ENCODE measurements around the gene C16orf78.

The C16orf78 gene

DNA sequence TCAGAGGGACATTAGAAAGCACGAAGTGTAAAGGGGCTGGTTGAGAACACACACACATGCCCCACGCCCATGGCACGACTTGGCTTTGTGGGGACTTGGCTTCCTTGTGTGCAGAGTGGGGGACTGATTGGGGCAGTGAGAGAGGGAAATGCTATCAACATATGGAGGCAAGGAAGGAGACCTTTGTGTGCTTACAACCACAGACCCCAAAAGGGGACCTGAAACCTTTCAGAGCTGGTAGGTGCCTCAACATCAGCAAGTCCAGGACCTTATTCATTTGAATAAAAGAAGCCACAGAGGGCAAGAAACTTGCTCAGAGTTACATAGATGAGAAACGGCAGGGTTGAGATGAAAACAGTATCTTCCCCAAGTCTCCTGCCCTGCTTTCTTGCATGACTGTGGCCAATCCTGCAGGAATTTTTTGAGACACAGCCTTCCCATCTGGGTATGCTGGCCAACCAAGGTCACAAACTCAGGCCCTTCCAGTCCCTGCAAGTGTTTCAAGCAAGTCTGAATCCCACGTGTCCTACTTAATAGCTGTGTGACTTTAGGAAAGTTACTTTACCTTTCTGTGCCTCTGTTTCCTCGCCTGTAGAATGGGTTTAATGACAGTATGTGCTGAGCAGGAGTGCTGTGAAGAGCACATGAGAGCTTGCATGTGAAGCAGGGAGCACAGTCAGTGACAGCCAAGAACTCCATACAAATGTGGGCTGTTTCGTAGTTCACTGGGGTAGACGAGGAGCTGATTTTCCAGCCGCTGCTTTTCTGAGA, 26.2 kb downstream of the C16orf78 start:
- DNase-seq (ENCODE audit: low read depth) = no peak
- no peak overlapping the region for H3K4me3 ChIP-seq (ENCODE audit: low read depth, low read length)
- TF ChIP-seq MYC (IDR thresholded peaks at IDR 0.05; ENCODE audit: low read depth, low read length) (no peak), POLR2A (IDR thresholded peaks at IDR 0.05; ENCODE audit: extremely low read depth, insufficient read length) (no peak)
- TF ChIP-seq, protein P1, sequence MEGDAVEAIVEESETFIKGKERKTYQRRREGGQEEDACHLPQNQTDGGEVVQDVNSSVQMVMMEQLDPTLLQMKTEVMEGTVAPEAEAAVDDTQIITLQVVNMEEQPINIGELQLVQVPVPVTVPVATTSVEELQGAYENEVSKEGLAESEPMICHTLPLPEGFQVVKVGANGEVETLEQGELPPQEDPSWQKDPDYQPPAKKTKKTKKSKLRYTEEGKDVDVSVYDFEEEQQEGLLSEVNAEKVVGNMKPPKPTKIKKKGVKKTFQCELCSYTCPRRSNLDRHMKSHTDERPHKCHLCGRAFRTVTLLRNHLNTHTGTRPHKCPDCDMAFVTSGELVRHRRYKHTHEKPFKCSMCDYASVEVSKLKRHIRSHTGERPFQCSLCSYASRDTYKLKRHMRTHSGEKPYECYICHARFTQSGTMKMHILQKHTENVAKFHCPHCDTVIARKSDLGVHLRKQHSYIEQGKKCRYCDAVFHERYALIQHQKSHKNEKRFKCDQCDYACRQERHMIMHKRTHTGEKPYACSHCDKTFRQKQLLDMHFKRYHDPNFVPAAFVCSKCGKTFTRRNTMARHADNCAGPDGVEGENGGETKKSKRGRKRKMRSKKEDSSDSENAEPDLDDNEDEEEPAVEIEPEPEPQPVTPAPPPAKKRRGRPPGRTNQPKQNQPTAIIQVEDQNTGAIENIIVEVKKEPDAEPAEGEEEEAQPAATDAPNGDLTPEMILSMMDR (IDR thresholded peaks at IDR 0.05; ENCODE audit: low read depth, low read length) = no peak
- TF ChIP-seq, protein P2, sequence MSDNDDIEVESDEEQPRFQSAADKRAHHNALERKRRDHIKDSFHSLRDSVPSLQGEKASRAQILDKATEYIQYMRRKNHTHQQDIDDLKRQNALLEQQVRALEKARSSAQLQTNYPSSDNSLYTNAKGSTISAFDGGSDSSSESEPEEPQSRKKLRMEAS (IDR thresholded peaks at IDR 0.05; ENCODE audit: low read depth, low read length) = no peak

DNA sequence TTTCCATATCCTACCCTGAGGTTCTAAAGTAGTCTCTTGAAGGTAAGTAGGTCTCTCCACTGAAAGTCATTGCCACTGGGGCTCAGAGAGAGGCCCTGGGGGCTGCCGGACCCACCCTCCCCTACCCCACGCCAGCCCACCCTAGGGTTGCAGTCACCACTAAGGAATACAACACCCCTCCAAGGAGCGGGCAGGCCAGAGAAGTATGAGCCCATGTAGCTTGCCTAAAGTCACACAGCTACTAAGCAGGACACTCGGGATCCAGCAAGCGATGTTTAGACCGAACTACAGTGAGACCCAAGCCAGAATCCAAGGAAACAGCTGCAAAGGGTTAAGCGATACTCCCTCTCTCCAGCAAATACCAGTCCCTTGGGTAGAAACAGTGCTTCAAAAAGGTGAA, 27.0 kb downstream of the C16orf78 start:
- H3K4me3 ChIP-seq (ENCODE audit: low read depth, low read length) = no peak overlapping the region
- TF ChIP-seq POLR2A (IDR thresholded peaks at IDR 0.05; ENCODE audit: extremely low read depth, insufficient read length) = no peak
- TF ChIP-seq, protein P1 (IDR thresholded peaks at IDR 0.05; ENCODE audit: low read depth, low read length) = no peak
- TF ChIP-seq MYC (IDR thresholded peaks at IDR 0.05; ENCODE audit: low read depth, low read length) = no peak
- TF ChIP-seq, protein P2 (IDR thresholded peaks at IDR 0.05; ENCODE audit: low read depth, low read length) = no peak
- no peak for DNase-seq (ENCODE audit: low read depth)

DNA sequence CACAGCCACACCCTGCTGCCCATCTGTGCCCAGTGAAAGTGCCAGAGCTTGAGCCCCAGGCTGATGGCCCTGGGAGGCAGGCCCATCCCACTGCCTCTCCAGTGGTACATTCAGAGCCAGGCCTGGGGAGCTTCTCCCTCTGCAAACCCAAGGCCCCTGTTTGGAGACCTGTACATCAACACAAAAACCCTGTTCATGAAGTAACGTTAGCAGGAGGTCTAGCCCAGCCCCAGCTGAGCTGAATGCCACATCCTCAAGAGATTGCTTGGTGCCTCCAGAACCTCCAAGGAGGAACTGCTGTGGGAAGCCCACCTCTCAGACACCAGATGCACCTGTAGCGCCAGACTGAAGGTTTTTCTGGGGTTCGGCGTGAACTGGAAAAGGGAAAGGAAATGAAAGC, 31.5 kb downstream of the C16orf78 start:
- no peak for DNase-seq (ENCODE audit: low read depth)
- no peak overlapping the region for H3K4me3 ChIP-seq (ENCODE audit: low read depth, low read length)
- TF ChIP-seq, protein P1 (IDR thresholded peaks at IDR 0.05; ENCODE audit: low read depth, low read length) = no peak
- no peak for TF ChIP-seq MYC (IDR thresholded peaks at IDR 0.05; ENCODE audit: low read depth, low read length)
- no peak for TF ChIP-seq POLR2A (IDR thresholded peaks at IDR 0.05; ENCODE audit: extremely low read depth, insufficient read length)
- TF ChIP-seq, protein P2 (IDR thresholded peaks at IDR 0.05; ENCODE audit: low read depth, low read length) = no peak

DNA sequence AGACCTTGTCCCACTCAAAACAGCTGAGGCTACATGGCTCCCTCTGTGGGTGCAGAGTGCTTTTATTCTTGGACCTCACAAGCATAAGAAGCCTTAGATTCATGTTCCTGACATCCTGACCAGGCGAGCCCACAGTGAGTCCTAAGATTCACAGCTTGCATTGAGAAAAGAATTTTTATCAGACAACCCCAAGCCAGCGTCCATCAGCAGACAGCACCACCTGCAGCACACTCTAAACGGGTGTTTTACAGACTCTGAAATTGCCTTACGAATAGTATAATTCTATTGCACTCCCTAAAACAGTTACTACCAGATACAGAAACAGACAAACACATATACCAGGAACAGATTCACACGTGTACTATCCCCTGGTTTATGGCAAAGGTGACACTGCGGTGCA, 31.9 kb downstream of the C16orf78 start:
- H3K4me3 ChIP-seq (ENCODE audit: low read depth, low read length) = no peak overlapping the region
- no peak for DNase-seq (ENCODE audit: low read depth)
- TF ChIP-seq, protein P2 (IDR thresholded peaks at IDR 0.05; ENCODE audit: low read depth, low read length) = no peak
- no peak for TF ChIP-seq POLR2A (IDR thresholded peaks at IDR 0.05; ENCODE audit: extremely low read depth, insufficient read length)
- no peak for TF ChIP-seq MYC (IDR thresholded peaks at IDR 0.05; ENCODE audit: low read depth, low read length)
- TF ChIP-seq, protein P1 (IDR thresholded peaks at IDR 0.05; ENCODE audit: low read depth, low read length) = no peak

DNA sequence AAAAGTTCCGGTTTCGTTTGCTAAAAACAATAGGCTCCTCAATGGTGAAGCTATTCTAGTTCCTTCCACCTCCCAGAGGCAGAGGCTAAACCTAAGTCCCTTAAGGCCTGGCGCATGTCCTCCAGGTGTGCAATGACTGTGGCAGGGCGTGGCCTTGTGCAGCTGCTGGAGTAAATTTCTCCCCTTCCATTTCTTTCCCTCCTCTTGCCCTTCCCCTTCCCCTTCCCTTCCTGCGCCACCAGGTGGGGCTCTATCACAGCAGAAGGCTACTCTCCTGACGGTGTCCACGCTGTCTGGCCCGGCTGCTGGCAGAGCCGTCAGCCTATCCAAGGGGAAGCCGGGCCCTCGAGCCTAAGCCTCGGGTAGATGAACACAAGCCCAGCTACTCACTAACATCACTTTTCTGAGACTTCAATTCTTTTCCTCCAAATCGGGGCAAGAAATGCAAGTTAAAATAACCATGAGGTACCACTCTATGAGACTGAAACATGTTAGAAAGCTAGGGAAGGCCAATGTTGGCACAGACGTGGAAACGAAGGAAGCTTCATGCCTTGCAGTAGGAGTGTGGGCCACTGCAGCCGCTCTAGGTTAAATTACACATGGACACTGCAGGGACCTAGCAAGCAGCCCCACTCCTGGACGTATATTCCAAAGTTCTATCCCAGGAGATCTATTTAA, 34.4 kb downstream of the C16orf78 start:
- no peak for TF ChIP-seq MYC (IDR thresholded peaks at IDR 0.05; ENCODE audit: low read depth, low read length)
- TF ChIP-seq, protein P1 (IDR thresholded peaks at IDR 0.05; ENCODE audit: low read depth, low read length) = peak; percentile 86
- TF ChIP-seq, protein P2 (IDR thresholded peaks at IDR 0.05; ENCODE audit: low read depth, low read length) = peak; percentile 60
- no peak overlapping the region for H3K4me3 ChIP-seq (ENCODE audit: low read depth, low read length)
- peak; percentile 75 for DNase-seq (ENCODE audit: low read depth)
